PC-9 (cell line): Measurements from ENCODE around the gene PPP1R11.

Source experiments
- EZH2 ChIP-seq: fragments of 200-600 bp; sonication (generic); IDR thresholded peaks from 2 replicates; pipeline ENCODE4 v1.8.0; 2017; ENCODE audit warnings: antibody characterized with exemption, low read depth
- TF ChIP-seq, protein P1 (sequence below): fragments of 200-600 bp; sonication (generic); conservative IDR thresholded peaks from 2 replicates; pipeline ENCODE4 v1.6.1; 2017; ENCODE audit warnings: mixed run types, antibody characterized with exemption, mild to moderate bottlenecking, moderate library complexity

DNA sequence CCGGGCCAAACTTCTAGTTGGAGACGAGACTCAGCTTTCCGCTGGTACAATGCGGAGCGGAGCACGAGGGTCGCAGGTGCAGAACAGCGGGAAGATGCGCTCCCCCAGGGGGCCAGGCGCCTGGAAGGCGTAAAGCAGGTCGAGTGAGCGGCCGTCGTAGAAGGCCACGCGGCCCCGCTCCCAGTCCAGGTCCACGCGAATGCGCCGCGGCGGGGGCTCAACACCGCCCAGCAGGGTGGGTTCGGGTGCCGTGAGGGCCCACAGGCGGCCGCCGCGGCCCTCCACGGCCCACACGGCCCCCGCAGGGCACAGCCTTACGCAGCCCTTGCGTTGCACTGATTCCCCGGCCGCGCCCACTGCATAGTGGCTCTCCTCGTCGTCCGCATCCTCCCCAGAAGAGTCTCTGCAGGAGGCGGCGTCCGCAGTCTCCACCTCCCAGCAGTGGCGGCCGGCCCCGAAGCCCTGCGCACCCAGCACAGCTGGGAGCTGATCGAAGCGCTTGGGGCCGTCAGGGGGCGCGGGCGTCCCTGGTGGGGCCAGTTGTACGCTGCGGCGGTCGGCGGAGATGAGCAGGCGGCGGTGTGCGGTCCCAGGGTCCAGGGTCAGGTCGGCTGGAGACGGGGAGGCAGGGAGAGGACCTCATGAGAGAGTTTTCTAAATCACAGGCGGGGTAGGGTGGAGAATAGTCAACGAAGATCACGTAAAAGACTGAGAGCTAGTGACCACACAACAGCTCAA lies 4.3 kb downstream of the PPP1R11 start:
- TF ChIP-seq, protein P1, sequence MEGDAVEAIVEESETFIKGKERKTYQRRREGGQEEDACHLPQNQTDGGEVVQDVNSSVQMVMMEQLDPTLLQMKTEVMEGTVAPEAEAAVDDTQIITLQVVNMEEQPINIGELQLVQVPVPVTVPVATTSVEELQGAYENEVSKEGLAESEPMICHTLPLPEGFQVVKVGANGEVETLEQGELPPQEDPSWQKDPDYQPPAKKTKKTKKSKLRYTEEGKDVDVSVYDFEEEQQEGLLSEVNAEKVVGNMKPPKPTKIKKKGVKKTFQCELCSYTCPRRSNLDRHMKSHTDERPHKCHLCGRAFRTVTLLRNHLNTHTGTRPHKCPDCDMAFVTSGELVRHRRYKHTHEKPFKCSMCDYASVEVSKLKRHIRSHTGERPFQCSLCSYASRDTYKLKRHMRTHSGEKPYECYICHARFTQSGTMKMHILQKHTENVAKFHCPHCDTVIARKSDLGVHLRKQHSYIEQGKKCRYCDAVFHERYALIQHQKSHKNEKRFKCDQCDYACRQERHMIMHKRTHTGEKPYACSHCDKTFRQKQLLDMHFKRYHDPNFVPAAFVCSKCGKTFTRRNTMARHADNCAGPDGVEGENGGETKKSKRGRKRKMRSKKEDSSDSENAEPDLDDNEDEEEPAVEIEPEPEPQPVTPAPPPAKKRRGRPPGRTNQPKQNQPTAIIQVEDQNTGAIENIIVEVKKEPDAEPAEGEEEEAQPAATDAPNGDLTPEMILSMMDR, result no peak
- TF ChIP-seq EZH2, result no peak
